GM12874 (cell line): ENCODE results near the gene AMOT.

Experiments used
- CTCF ChIP-seq: IDR thresholded peaks from 2 replicates; pipeline ENCODE4 v1.5.1; 2011; ENCODE audit warnings: low read depth, mild to moderate bottlenecking, control low read depth, low read length, moderate library complexity; ENCODE audit not compliant: insufficient read depth

Gene AMOT

GRCh38 chrX:112868586-112868985 is 28.0 kb upstream of the AMOT start:
- no peak for TF ChIP-seq CTCF

GRCh38 chrX:112867570-112867969 is 26.9 kb upstream of the AMOT start:
- no peak for TF ChIP-seq CTCF

GRCh38 chrX:112866175-112866574 is 25.5 kb upstream of the AMOT start:
- no peak for TF ChIP-seq CTCF

- no peak for TF ChIP-seq CTCF
Observed at GRCh38 chrX:112865464-112866025, 24.9 kb upstream of the AMOT start.

GRCh38 chrX:112863850-112864249 is 23.2 kb upstream of the AMOT start:
- TF ChIP-seq CTCF = no peak

GRCh38 chrX:112857478-112857878 is 16.8 kb upstream of the AMOT start:
- no peak for TF ChIP-seq CTCF

- no peak for TF ChIP-seq CTCF
Observed at GRCh38 chrX:112852851-112853250, 12.2 kb upstream of the AMOT start.
